NCI-H460 (cell line): ENCODE data around the gene C10orf143. TPM values are rescaled to one million over a fixed set of nuclear protein-coding genes. Genes with fewer than 3 reads are reported as not detected.
"Not testable (repeated sequence)": the region's sequence is repeated elsewhere in the genome, so short reads cannot be mapped to it uniquely, and the experiment has no call there.

ENCODE experiments used
- DNase-seq: peaks from one replicate; pipeline ENCODE4 v3.0.0-alpha.2; 2016; ENCODE audit warnings: low read depth; ENCODE audit errors: extremely low read depth
- polyA plus RNA-seq: library from polyadenylated mRNA; depleted of rRNA; stranded (reverse); fragments of >200 nt; gene quantifications from 2 replicates; pipeline ENCODE4 v1.2.3, GENCODE V29; 2014; cell fraction: nucleus; rRNA removed
- total RNA-seq: library from RNA; depleted of rRNA; stranded (reverse); fragments of >200 nt; shearing (Covaris generic); gene quantifications from 2 replicates; pipeline ENCODE4 v1.2.3, GENCODE V29; 2014; rRNA removed

The C10orf143 gene
- 0.27 TPM in 1 of 2 replicates, not detected in the other for total RNA-seq
- 0.05 TPM in 1 of 2 replicates, not detected in the other for polyA plus RNA-seq

DNA sequence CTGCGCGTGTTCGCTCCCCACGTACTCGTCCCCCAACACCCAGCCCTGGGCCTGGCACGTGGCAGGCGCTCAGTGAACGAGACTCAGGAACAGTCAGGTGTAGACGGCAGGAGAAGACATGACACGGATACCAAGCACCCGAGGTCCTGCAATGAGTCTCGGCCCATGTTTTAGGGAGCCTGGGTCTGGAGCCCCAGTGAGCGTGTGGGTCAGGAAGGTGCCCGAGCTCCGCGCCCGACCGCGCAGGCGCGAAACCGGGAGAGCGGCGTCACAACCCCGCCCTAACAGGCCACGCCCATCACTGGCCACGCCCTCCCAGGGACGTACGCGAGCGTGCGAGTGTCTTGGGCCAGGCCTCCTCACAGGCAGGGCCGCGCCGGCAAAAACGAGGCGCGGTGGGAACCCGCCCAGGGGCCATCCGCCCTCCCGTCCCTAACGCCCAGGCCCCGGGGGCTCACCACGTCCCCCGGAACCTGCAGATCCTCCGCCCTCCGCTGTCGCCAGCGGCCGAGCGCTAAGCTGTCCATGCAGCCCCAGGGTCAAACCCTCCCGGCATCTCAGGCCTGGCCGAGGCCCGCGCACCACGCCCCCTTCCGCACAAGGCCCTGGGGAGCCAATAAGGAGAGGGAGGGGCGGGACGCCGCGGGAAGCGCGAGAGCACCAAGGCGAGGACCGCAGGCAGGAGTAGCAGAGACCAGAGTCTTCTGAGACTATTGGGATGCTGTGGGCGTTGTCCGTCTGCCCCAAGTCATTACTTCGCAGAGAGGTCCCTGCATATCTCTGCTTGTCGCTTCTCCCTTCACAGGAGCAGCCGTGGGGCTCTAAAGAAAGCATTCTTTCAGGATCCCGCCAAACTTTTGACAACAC lies at the start of gene C10orf143:
Gene C10orf143 (minus strand): TSS at position 585 of the 867 bp plus-strand sequence. CDS start 58 bp downstream, at position 527.
- DNase-seq = peak; percentile 96

DNA sequence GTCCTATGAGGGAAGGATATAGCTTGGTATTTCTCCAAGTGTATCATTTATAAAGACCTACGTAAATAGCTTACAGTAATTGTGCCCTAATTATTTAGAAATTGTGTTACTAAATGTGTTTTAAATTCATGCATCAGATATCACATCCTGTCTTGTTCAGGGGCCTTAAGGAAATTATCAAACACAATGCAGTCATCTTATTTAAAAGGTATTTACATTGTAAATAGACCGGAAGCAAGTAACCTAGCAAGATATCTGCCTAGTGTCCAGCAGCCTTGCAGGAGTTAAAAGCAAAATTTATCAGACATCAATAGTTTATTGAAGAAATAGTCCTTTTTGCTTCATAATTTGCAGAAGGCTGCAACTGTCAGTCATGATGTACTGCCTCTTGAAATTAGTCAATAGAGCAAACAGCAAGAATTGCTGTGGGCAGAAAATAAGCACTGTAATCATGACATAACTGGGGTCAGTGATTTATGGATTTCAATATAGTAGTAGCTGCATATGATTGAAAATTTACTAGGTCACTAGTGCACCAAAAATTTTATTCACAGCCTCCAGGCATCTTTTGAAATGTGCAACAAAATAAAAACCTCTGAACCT lies 48.7 kb upstream of the C10orf143 start:
- DNase-seq = no peak

DNA sequence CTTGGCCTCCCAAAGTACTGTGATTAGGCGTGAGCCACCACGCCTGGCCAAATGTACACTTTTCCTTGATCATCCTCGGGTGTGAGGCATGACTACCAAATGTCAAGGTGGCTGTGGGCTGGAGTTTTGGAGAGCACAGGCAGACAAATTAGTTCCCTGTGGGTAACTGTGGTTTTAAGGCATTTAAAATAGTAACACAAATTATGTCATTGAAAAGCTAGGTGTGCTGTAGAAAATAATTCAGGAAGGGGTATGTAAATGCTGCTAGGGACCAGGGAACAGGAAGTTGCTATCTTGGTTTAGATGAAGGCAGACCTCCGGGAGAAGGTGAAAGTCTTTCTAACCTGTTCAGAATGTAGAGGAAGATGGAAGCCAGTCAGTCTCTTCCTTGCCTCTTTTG lies 35.4 kb upstream of the C10orf143 start:
- DNase-seq = no peak

DNA sequence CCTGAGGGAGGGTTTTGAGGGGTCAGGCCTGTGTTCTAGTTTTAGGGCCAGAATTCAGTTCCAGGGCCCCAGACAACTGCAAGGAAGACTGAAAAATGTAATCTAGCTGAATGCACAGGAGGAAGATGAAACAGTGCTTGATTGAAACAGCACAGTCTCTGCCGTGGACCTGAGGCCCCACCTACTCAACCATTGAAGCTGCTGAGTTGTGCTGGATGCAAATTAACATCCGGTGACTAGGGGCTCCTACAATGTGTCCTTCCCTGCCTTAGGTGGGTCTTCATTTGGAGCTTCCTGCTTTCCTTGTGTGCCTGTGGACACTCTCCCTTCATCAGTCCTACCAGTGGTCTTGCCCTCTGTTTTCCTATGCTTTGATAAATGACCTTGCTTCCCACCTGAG lies 31.2 kb upstream of the C10orf143 start:
- DNase-seq = no peak

DNA sequence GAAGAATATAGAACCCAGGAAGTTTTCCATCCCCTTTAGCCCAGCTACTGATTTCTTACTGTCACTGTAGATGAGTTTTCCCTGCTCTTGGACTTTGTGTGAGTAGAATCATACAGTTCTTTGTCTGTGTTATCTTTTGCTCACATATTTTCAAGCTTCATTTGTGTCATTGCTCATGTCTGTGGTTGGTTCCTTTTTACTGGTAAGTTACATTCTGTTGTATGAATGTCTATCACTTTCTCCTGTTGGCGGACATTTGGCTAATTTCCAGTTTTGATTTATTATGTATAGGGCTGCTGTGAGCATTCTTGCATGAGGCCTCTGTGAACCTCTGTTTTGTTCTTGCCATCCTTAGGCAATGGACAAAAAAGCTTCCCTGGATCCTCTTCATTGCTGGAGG lies 30.8 kb upstream of the C10orf143 start:
- no peak for DNase-seq

DNA sequence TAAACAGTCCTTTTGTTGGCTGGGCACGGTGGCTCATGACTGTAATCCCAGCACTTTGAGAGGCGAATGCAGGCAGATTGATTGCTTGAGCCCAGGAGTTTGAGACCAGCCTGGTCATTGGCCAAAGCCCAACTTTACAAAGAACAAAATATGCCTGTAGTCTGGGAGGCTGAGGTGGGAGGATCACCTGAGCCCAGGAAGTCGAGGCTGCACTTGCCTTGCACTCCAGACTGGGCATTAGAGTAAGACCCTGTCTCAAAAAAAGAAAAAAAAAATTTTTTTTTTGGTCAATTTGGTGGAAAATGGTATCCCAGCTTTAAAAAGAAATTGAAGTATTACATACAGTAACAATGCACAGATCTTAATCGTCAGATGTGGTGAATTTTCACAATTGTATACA lies 30.4 kb upstream of the C10orf143 start:
- no peak for DNase-seq

DNA sequence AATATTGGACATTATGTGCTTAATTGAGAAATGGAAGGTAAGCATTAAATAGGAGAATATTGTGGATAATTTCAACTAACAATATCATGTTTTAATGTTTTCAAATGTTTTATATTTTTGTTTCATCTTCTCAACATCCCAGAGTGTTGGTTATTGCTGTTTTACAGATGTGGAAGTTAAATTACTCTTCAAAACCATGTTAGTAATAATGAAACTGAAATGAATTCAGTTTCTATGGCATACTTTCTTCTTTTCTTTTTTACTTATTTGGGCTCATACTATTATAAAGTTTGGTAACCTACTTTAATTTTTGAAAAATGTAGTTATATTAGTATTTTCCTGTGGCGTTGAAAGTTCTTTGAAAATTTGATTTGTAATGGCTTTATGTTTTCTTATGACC lies 29.8 kb upstream of the C10orf143 start:
- no peak for DNase-seq

DNA sequence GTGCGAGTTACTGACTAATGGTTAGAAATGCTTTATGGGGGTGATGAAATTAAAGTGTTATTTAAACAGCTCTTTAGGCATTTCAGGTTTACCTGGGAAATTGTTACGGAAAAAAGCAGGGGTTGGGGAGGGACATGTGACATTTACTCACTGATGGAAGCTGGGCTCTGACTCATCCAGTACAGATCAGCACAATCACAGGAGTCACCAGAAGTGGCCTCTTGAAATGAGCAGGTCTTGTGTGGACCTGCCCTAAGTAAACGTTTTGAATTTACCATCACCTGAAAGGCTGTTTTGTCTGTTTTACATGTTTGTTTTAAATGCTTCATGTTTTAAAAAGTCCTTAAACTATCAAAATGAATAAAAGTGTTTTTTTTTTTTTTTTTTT lies 27.8 kb upstream of the C10orf143 start:
- peak; percentile 54 for DNase-seq

DNA sequence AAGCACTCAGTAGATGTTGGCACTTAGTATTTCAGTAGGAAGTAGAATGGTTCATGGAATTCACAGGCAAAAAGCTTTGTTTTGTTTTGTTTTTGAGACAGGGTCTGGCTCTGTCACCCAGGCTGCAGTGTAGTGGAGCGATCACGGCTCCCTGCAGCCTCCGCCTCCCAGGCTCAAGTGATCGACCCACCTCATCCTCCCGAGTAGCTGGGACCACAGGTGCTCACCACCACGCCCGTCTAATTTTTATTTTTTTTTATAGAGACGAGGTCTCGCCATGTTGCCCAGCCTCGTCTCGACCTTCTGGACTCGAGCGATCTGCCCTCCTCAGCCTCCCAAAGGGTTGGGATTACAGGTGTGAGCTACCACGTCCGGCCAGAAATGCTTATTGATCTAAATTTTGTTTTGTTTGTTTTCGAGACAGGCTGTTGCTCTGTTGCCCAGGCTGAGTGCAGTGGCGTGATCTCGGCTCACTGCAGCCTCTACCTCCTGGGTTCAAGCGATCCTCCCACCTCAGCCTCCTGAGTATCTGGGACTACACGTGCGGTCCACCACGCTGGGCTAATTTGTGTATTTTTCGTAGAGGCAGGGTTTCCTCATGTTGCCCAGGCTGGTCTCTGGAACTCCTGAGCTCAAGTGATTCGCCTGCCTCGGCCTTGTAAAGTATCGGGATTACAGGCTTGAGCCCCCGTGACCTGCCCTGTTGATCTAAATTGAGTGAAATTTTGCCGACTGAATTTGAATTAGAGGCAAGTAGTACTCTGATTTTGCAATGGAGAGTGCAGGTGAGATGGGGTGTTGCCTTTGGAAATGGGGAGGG lies 27.2 kb upstream of the C10orf143 start:
- no peak for DNase-seq

DNA sequence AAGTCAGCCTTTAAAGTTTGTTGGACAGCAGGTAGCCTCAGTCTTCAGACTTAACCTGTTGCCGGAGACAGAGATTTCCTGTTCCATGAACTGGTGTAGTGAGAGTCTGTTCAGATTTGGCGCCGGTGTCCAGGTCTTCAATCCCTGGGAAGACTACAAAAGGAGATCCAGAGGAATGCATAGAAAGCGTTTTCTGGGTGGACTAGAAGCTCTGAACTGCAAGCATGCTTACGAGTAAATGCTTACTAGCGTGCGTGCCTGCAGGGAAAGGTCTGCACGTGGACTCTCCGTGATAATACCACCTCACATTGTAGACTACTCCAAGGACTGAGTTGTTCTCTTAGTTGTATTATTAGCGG lies 26.4 kb upstream of the C10orf143 start:
- no peak for DNase-seq

DNA sequence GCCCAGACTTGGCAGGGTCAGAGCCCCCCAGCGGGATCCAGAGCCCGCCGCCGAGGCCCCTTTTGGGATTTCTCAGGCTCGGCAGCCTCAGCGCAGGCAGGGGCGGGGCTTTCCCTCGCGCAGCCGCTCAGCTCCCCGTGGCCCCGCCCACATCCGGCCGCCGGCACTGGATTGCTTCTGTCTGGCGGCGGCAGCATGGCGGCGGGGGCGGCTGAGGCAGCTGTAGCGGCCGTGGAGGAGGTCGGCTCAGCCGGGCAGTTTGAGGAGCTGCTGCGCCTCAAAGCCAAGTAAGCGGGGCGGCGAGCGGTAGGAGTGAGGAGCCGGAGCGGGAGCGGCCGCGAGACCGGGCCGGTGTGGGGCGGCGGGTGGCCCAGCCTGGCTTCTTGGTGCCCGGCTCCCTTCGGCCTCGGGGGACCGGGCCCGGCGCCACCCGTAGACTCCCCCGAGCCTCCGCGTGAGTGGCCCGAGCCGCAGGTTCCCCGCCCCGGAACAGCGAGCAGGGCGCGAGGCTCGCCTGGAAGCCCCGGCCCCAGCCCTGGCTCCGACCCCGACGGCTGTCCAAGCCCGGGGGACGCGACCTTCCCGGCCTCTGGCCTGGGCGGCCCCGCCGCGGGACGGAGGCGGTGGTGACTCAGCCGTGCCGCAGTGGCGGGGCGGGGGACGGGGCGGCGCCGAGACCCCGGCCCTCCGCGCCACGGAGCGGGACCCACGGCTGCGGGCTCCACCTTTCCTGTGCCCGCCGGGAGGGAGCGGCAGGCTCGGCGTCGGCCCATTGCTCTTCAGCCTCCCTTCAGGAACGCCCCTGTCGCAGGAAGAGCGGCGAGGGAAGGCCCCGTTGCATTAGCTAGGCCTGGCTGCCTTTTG lies 25.8 kb upstream of the C10orf143 start, which contains the start of gene GLRX3:
Gene GLRX3 (plus strand): TSS at position 166 of the 864 bp plus-strand sequence. CDS start 30 bp downstream, at position 196.
- DNase-seq = peak; percentile 69

DNA sequence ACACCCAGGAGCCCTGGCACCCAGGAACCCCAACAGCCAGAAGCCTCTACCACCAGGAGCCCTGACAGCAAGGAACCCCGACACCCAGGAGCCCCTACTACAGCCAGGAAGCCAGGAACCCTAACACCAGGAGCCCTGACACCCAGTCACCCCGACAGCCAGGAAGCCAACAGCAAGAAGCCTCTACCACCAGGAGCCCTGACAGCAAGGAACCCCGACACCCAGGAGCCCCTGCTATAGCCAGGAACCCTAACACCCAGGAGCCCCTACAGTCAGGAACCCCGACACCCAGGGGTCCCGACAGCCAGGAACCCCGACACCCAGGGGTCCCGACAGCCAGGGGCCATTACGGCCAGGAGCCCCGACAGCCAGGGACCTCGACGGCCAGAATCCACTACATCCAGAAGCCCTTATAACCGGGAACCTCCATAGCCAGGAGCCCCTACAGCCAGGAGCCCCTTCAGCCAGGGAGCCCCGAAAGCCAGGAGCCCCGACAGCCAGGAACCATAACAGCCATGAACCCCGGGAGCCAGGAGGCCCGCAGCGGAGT lies 25.1 kb upstream of the C10orf143 start:
- no peak for DNase-seq

DNA sequence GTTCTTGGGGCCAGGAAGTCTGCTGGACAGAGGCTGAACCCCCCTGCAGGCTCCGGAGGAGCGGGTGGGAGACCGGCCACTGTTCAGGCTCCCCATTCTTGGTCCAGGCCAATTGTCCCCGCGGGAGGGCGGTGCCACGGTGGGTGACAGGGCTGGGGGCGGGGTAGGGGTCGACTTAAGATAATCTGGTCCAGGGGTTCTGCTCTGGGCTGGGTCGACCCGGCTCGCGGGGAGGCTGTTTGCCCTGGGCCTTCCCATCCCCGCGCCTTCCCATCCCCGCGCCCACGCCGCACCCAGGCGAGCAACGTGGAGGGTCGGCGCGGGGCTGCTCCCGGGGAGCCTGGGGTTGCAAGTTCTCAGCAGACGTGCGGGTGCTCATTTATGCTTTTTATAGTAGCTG lies 18.3 kb upstream of the C10orf143 start:
- DNase-seq = no peak

DNA sequence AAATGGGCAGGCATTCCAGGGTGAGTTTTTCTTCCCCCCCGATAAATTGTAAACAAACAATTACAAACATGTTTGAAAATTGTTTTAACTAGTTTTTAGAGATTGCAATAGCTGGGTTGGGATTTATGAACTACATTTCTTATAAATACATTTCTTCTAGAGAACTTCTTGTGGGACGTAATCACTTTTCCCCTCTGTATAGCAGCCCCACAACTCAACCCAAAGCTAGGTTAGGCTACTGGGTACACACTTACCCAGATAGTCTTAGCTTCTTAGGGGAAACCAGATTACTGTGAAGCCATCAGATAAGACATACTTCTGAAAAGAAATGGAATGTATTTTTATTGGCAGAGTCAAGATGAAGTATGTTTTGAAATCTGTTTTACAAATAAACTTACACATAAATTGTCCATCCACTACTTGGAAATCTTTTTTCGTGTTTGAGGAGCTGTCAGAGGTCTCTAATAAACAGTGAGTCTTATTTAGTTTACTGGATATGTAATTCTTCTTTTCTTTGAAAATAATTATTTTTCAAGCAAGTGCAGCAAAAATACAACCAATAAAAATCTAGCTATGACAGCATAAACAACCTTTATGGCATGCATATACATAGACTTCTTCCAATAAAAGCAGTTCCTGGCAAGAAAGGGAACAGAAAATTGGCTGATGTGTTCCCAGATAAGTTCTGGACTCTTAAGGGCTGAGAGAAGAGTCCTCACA lies 17.6 kb upstream of the C10orf143 start:
- no peak for DNase-seq

DNA sequence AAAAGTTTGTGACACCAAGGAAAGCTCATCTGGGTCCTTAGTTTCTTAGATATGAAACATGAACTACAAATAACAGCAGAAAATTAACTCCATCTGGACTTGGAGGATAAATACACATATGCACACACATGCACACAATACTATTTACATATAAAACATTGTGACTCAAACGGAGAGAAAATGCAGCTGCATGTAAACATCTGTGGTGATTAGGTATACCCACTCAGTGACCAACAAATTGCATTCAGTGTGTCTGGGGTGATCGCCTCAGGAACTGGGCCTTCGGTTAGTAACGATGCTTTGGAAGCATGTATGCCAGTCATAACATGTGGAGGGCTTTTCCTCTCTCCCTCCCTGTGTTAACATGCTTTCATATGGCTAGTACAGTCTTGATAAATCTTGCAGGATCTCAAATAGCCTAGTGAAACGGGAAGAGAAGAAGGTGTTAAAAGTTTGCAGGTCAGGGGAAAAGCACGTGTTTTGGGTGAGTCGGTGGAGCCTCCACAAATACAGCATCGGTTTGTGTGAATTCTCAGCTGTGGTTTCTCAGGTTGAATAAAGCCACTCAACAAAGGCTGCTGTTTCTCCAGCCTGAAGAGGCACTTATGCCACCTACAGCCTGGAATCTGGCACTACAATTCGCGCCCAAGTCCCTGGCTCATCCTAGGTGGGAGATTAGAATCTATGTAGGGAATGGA lies 16.9 kb upstream of the C10orf143 start:
- DNase-seq = peak; percentile 58

DNA sequence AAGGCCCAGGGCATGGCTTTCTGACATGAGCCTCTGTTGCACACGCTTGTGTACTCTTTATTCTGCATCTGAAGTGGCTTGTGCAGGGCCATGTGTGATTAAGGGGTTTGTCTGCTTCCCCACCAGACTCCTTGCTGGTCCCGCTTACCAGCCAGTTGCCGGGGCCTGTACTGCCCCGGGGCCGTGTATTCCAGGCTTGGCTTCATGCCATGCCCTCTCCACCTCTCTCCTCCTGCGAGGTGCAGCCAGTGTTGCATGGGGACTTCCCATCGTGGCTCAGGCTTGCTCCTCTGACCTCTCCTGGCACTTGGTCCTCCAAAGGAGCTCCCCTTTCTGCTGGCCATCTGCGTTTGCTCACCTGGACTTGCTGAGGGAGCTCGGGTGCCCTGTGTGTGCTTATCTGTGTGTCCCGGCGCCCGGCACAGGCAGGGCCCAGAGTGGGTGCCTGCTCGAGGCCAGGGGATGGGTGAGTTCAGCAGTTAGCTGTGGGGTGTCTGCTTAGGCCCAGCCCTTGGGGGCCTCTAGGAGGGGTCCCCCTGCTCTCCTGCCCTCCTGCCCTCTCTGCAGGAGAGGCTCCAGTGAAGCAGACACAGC lies 11.0 kb upstream of the C10orf143 start:
- no peak for DNase-seq

DNA sequence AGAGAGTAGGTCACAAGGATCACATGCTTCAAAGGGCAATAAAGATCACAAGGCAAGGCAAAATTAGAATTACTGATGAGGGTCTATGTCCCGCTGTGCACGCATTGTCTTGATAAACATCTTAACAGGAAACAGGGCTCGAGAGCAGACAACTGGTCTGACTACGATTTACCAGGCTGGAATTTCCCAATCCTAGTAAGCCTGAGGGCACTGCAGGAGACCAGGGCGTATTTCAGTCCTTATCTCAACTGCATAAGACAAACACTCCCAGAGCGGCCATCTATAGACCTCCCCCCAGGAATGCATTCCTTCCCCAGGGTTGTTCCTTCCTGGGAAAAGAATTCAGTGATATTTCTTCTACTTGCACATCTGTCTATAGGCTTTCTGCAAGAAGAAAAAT lies 6.9 kb upstream of the C10orf143 start:
- not testable (repeated sequence) for DNase-seq

DNA sequence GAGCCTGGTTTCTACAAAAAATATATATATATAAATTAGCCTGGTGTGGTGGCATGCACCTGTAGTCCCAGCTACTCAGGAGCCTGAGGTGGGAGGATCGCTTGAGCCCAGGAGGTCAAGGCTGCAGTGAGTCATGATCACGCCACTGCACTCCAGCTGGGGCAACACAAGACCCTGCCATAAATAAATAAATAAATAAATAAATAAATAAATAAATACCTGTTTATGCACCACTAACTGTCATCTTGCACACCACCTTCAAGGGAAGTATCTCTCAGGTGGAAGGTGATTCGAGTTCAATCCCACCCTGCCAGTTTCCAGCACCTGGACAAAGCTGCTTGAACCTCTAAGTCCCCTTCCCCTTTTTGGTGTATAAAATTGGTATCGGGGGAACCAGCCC lies 6.3 kb upstream of the C10orf143 start:
- DNase-seq = not testable (repeated sequence)
